Ishikawa (cell line): ENCODE data around the gene CHIT1.

ENCODE experiments used
- CEBPB ChIP-seq: IDR thresholded peaks from 2 replicates; pipeline ENCODE4 v1.6.1; 2012
- EGR1 ChIP-seq: IDR thresholded peaks from 2 replicates; pipeline ENCODE4 v1.6.1; 2012
- NFIC ChIP-seq: IDR thresholded peaks from 2 replicates; pipeline ENCODE4 v1.6.1; 2012
- REST ChIP-seq: IDR thresholded peaks from 2 replicates; pipeline ENCODE4 v1.6.1; 2012; ENCODE audit warnings: low read depth, mild to moderate bottlenecking
- TEAD4 ChIP-seq: IDR thresholded peaks from 2 replicates; pipeline ENCODE4 v1.6.1; 2012
- USF1 ChIP-seq: IDR thresholded peaks from 2 replicates; pipeline ENCODE4 v1.6.1; 2012

GRCh38 chr1:203206129-203206687 is 23.3 kb downstream of the CHIT1 start:
- no peak for TF ChIP-seq REST
- TF ChIP-seq EGR1, result no peak
- no peak for TF ChIP-seq TEAD4
- TF ChIP-seq NFIC, result no peak
- no peak for TF ChIP-seq USF1
- TF ChIP-seq CEBPB, result no peak
